ENCODE data around the gene EEF1AKMT3.

- no peak for TF ChIP-seq CTCF (optimal IDR thresholded peaks at IDR 0.05 in 1 of 3, IDR thresholded peaks at IDR 0.05 in 1 of 3, conservative IDR thresholded peaks at IDR 0.05 in 1 of 3; ENCODE audit: extremely low read depth in 1 of 3, insufficient read depth in 2 of 3, low read length in 3 of 3)
- no peak for TF ChIP-seq EZH2 (IDR thresholded peaks at IDR 0.05; ENCODE audit: low read length)
Observed at GRCh38 chr12:57763881-57764661, 8.3 kb upstream of the EEF1AKMT3 start.
